Mesothelial cell of epicardium (in vitro differentiated cells): ENCODE measurements around the gene SETBP1. TPM values are rescaled to one million over a fixed set of nuclear protein-coding genes. Genes with fewer than 3 reads are reported as not detected.

Source experiments
- DNase-seq, 2 experiments: peaks; one replicate each; pipeline ENCODE4 v3.0.0; 2021; ENCODE audit warnings: low spot score in 2 of 2; ENCODE audit not compliant: unreplicated experiment in 2 of 2
- H3K27ac Mint-ChIP-seq: 2 replicates; pipeline ENCODE4 v1.8.0; 2021; ENCODE audit warnings: mixed read lengths
- H3K27me3 Mint-ChIP-seq: 2 replicates; pipeline ENCODE4 v1.8.0; 2021; ENCODE audit warnings: low read depth, mixed read lengths
- H3K36me3 Mint-ChIP-seq: 2 replicates; pipeline ENCODE4 v1.8.0; 2021; ENCODE audit warnings: mixed read lengths
- H3K4me1 Mint-ChIP-seq: 2 replicates; pipeline ENCODE4 v1.8.0; 2021; ENCODE audit warnings: mixed read lengths
- H3K4me3 Mint-ChIP-seq: 2 replicates; pipeline ENCODE4 v1.8.0; 2021; ENCODE audit warnings: mild to moderate bottlenecking, moderate library complexity, mixed read lengths
- H3K9me3 Mint-ChIP-seq: 2 replicates; pipeline ENCODE4 v1.8.0; 2021; ENCODE audit warnings: mixed read lengths
- total RNA-seq: library from RNA; stranded (reverse); gene quantifications from 3 replicates; pipeline ENCODE4 v1.2.1, GENCODE V29; 2021
- TF ChIP-seq, protein P1 (sequence below): fragments of 200-600 bp; sonication (generic); IDR thresholded peaks from one replicate; pipeline ENCODE4 v1.5.0; 2021; ENCODE audit warnings: antibody characterized with exemption; ENCODE audit not compliant: unreplicated experiment

SETBP1 gene
- total RNA-seq, 1 donor from 2014 or later = 47.7 TPM

DNA sequence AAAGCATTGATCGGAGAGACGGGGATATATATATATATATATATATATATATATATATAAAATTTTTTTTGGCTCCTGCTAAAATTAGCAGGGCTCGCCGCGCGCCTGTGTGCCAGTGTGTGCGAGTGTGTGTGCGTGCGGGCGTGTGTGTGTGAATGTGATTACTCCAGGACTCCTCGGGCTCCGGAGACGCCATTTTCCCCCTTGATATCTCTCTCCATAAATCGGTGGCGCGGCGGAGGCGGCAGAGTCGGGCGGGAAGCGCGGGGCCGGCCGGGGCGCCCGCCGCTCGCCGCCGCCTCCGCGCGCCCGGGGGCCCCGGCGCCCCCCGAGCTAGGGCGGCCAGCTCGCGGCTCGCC lies 795 bp upstream of the SETBP1 start:
- Mint-ChIP-seq H3K9me3 (no peaks in the 10 kb centered on the region), H3K4me1 (peaks cover 3% of the 10 kb centered on the region), H3K36me3 (no peaks in the 10 kb centered on the region), H3K4me3 (no peak overlapping the region), H3K27ac (no peak overlapping the region), H3K27me3 (no peaks in the 10 kb centered on the region)
- peak; percentile 44 to 62 for DNase-seq
- TF ChIP-seq, protein P1, sequence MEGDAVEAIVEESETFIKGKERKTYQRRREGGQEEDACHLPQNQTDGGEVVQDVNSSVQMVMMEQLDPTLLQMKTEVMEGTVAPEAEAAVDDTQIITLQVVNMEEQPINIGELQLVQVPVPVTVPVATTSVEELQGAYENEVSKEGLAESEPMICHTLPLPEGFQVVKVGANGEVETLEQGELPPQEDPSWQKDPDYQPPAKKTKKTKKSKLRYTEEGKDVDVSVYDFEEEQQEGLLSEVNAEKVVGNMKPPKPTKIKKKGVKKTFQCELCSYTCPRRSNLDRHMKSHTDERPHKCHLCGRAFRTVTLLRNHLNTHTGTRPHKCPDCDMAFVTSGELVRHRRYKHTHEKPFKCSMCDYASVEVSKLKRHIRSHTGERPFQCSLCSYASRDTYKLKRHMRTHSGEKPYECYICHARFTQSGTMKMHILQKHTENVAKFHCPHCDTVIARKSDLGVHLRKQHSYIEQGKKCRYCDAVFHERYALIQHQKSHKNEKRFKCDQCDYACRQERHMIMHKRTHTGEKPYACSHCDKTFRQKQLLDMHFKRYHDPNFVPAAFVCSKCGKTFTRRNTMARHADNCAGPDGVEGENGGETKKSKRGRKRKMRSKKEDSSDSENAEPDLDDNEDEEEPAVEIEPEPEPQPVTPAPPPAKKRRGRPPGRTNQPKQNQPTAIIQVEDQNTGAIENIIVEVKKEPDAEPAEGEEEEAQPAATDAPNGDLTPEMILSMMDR = no peak

DNA sequence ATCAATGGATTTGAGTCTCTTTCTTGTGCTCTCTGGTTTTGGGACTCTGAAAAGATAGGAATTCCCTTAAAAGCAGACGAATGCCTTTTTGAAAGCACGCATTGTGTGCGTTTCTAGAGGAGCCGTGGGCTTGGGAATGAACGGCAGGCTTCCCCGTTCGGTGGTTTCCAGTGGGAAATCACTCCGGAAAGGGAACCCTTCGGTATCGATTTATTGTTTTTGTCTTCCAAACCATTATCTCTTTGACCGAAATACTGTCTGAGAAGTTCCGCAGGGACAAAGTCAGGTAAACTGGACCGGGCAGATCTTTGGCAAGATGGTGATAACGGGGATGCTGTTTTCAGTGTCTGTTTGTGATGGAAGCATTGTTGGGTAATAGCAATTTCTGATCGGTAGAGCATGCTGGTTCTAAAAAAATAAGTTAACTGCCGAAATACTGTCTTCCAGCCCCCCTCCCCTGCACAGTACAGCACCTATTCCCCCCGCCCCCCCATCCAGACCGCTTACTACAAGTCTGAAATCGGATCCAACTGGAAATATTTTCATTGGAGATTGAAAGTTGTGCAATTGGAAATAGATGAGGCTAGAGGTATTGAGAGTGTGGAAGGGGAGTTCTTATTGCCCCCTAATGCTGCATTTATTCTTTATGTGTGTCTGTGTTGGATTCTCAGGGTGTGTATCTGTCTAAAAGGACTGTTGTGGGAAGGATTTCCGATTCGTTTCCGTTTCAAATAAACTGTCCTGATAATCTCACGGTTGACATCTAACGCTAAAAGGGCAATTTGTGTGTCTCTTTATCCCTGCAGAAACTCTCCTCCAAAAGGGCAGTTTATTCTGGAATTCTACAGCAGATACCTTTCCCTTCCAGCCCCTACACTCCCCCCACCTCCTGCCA lies 635 bp downstream of the SETBP1 start:
- no peak for DNase-seq
- Mint-ChIP-seq H3K27ac (peak overlapping the region; percentile 63), H3K36me3 (no peaks in the 10 kb centered on the region), H3K27me3 (no peaks in the 10 kb centered on the region), H3K4me3 (no peak overlapping the region), H3K4me1 (peaks cover 9% of the 10 kb centered on the region), H3K9me3 (no peaks in the 10 kb centered on the region)
- TF ChIP-seq, protein P1 = no peak

DNA sequence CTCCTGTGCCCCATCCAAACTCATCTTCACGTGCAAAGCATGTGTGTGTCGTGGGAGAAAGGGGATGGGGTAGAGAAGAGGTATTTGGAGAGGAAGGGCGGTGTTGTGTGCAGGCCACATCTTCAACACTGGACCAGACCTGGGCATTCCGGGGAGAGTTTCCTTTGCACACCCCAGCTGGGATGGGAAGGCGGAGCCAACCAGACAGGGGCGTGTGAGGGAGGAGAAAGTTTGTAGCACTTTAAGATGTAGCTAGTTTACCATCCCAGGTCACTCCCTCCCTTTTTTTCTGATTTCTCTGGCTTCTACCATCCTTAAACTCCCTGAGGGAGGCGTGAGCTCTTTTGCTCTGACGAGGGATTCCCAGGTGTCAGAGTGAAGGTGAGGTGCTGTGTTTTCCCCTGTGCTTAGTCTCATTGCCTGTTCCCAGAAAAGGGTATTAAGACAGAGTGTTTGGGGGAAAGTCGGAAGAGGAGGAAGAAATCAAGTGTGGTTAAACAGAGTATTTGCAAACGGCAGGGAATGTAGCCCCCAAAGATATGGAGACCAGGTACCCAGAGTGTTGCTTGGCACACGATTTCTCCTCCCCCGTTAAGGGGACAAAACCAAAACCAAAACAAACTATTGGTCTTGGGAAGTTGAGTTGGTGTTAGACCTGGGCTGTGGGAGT lies 1.6 kb downstream of the SETBP1 start:
- Mint-ChIP-seq H3K4me3 (no peak overlapping the region), H3K4me1 (peaks cover 11% of the 10 kb centered on the region), H3K9me3 (no peaks in the 10 kb centered on the region), H3K36me3 (no peaks in the 10 kb centered on the region), H3K27me3 (no peaks in the 10 kb centered on the region), H3K27ac (no peak overlapping the region)
- no peak for DNase-seq
- TF ChIP-seq, protein P1 = no peak

DNA sequence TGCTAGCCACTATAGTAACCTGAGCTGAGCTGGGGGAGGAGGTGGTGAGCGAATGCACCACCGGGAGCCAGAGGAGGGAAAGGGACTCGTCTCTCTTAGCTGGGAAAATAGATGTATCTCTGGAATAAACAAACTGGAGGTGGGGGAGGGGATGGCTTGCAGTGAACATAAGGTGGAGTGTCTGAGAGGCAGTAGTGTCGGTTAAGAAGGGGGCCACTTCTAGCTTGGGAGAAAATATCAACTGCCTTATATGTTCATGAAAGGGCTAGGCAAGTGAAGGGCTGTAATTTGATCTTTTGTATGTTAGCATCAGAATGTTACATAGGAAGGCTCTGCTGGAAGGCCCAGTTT lies 2.2 kb downstream of the SETBP1 start:
- Mint-ChIP-seq H3K4me1 (peaks cover 14% of the 10 kb centered on the region), H3K27me3 (no peaks in the 10 kb centered on the region), H3K27ac (no peak overlapping the region), H3K9me3 (no peaks in the 10 kb centered on the region), H3K36me3 (no peaks in the 10 kb centered on the region), H3K4me3 (no peak overlapping the region)
- TF ChIP-seq, protein P1 = no peak
- no peak for DNase-seq

DNA sequence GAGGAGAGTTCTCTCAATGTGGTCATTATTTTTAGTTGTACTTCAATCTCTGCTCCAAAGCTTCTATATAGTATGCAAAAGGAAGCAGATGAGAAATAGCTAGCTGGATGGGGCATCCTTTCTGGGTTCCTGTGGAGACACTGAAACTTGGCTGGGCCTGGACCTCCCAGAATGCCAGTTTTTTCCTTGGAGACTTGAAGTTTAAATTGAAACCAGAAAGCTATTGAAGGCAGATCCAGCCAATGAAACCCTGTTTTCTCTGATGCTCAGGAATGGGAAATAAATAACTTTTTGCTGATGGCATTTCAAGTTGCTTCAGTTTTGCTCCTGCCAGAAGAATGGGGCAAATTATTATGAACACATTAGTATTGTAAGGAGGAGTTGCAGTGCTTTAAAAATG lies 2.9 kb downstream of the SETBP1 start:
- peaks cover 13% of the 10 kb centered on the region for H3K4me1 Mint-ChIP-seq

More for the DNA sequence above, 2.9 kb downstream of the SETBP1 start:
- Mint-ChIP-seq H3K36me3 (no peaks in the 10 kb centered on the region), H3K27ac (no peak overlapping the region), H3K4me3 (no peak overlapping the region), H3K9me3 (no peaks in the 10 kb centered on the region), H3K27me3 (no peaks in the 10 kb centered on the region)
- no peak for DNase-seq
- TF ChIP-seq, protein P1 = no peak
